ENCODE measurements around the gene EVA1C. TPM values are rescaled to one million over a fixed set of nuclear protein-coding genes. Genes with fewer than 3 reads are reported as not detected.
"Not testable (repeated sequence)": the region's sequence is repeated elsewhere in the genome, so short reads cannot be mapped to it uniquely, and the experiment has no call there.

EVA1C gene
- total and polyA plus RNA-seq, 2 donors from 2014 or later: 13.8 to 63.4 TPM

DNA sequence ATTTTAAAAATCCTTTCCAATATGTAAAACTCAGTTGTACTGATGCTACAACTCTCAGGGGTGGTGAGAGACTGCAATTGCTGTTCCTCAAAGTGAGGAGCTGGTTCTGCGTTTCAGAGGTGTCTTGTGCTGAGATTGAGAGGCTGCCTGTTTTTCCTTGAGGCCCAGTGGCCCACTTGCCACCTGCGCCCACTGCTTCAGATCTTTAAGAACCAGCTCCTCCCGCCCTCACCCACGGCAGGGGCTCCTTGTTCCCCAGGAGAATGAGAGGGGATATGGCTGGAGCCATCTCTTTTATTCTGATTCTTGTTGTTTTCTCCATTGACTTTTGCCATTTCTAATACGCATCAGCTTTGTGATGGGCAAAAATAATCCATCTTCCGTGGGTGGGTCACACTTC lies 45.5 kb downstream of the EVA1C start:
- no peak for FAIRE-seq
- peaks cover 0 to 13% (median 0%) of the 10 kb centered on the region in 3 donors for H3K36me3 ChIP-seq (ENCODE audit: control insufficient read depth in 2 of 3, insufficient read depth in 3 of 3, low read length in 3 of 3)

DNA sequence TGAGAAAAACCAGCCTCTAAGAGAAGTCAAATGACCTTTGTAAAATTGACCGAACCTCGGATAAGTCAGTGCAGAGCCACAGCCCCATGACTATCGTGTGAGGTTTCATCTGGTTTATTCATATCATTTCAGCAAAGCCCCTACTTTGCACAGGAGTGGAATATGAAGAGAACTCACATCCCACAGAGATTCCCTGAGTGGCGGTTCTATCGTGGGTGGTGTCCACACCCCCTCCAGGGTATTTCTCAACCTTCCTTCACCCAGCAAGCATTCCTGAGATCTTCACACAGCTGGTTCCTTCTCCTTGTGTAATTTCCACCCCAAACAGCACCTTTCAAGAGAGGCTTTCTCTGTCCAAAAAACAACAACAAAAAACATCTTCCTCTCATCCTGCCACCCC lies 47.5 kb downstream of the EVA1C start:
- H3K4me3 ChIP-seq (ENCODE audit: low read length in 3 of 3): no peak overlapping the region
- DNase-seq: no peak
- no peak overlapping the region for H3K9ac ChIP-seq (ENCODE audit: low read length in 3 of 3)
- no peak overlapping the region for H3K27ac ChIP-seq (ENCODE audit: low read depth in 2 of 2, low read length in 2 of 2)
- intact Hi-C loops (cut with DNase I): no loop called here
- FAIRE-seq: no peak
- peaks cover 0 to 11% (median 10%) of the 10 kb centered on the region in 3 donors for H3K4me1 ChIP-seq (ENCODE audit: control insufficient read depth in 2 of 3, insufficient read depth in 2 of 3, low read depth in 1 of 3, low read length in 3 of 3)
- TF ChIP-seq, protein P1, sequence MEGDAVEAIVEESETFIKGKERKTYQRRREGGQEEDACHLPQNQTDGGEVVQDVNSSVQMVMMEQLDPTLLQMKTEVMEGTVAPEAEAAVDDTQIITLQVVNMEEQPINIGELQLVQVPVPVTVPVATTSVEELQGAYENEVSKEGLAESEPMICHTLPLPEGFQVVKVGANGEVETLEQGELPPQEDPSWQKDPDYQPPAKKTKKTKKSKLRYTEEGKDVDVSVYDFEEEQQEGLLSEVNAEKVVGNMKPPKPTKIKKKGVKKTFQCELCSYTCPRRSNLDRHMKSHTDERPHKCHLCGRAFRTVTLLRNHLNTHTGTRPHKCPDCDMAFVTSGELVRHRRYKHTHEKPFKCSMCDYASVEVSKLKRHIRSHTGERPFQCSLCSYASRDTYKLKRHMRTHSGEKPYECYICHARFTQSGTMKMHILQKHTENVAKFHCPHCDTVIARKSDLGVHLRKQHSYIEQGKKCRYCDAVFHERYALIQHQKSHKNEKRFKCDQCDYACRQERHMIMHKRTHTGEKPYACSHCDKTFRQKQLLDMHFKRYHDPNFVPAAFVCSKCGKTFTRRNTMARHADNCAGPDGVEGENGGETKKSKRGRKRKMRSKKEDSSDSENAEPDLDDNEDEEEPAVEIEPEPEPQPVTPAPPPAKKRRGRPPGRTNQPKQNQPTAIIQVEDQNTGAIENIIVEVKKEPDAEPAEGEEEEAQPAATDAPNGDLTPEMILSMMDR (IDR thresholded peaks at IDR 0.05; ENCODE audit: borderline replicate concordance, extremely low read depth, insufficient read depth): no peak
- no peaks in the 10 kb centered on the region for H3K9me3 ChIP-seq (ENCODE audit: control insufficient read depth in 2 of 3, insufficient read depth in 1 of 3, low read length in 3 of 3)
- H3K27me3 ChIP-seq (ENCODE audit: control insufficient read depth, insufficient read depth, low read length): no peaks in the 10 kb centered on the region
- peaks cover 0 to 13% (median 0%) of the 10 kb centered on the region in 3 donors for H3K36me3 ChIP-seq (ENCODE audit: control insufficient read depth in 2 of 3, insufficient read depth in 3 of 3, low read length in 3 of 3)

More for the DNA sequence above, 45.5 kb downstream of the EVA1C start:
- TF ChIP-seq, protein P1 (IDR thresholded peaks at IDR 0.05; ENCODE audit: borderline replicate concordance, extremely low read depth, insufficient read depth): no peak
- Histone ChIP-seq H3K27ac (ENCODE audit: low read depth in 2 of 2, low read length in 2 of 2) (peak overlapping the region in 1 of 2 donors; percentile 33), H3K9me3 (ENCODE audit: control insufficient read depth in 2 of 3, insufficient read depth in 1 of 3, low read length in 3 of 3) (no peaks in the 10 kb centered on the region), H3K4me3 (ENCODE audit: low read length in 3 of 3) (no peak overlapping the region), H3K4me1 (ENCODE audit: control insufficient read depth in 2 of 3, insufficient read depth in 2 of 3, low read depth in 1 of 3, low read length in 3 of 3) (peaks cover 0 to 11% (median 8%) of the 10 kb centered on the region in 3 donors), H3K9ac (ENCODE audit: low read length in 3 of 3) (no peak overlapping the region), H3K27me3 (ENCODE audit: control insufficient read depth, insufficient read depth, low read length) (no peaks in the 10 kb centered on the region)
- intact Hi-C loops (cut with DNase I): no loop called here
- DNase-seq: no peak

DNA sequence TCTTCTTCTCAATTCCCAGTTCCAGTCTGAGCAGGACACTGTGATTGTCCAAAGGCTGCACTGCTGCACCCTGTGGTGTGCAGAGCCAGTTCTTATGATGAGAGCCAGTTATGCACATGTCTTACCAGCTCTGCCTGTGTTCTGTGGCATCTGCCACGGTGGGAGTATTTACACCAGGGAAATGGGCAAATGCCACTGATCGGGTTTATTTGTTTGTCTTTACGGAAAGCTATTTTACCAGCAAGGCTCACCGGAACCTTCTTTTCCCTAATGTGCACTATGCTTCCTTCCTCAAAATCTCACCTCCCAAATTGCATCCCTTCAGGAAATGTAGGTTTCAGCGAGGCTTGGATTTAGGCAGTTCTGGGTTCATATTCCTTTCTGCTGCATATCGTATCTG lies 49.0 kb downstream of the EVA1C start:
- Histone ChIP-seq H3K4me3 (ENCODE audit: low read length in 3 of 3) (no peak overlapping the region), H3K27me3 (ENCODE audit: control insufficient read depth, insufficient read depth, low read length) (no peaks in the 10 kb centered on the region), H3K27ac (ENCODE audit: low read depth in 2 of 2, low read length in 2 of 2) (no peak overlapping the region), H3K4me1 (ENCODE audit: control insufficient read depth in 2 of 3, insufficient read depth in 2 of 3, low read depth in 1 of 3, low read length in 3 of 3) (peaks cover 0 to 11% (median 10%) of the 10 kb centered on the region in 3 donors), H3K9me3 (ENCODE audit: control insufficient read depth in 2 of 3, insufficient read depth in 1 of 3, low read length in 3 of 3) (no peaks in the 10 kb centered on the region), H3K9ac (ENCODE audit: low read length in 3 of 3) (no peak overlapping the region), H3K36me3 (ENCODE audit: control insufficient read depth in 2 of 3, insufficient read depth in 3 of 3, low read length in 3 of 3) (peaks cover 0 to 13% (median 0%) of the 10 kb centered on the region in 3 donors)
- intact Hi-C loops (cut with DNase I): no loop called here
- FAIRE-seq (no peak), DNase-seq (no peak)
- TF ChIP-seq, protein P1 (IDR thresholded peaks at IDR 0.05; ENCODE audit: borderline replicate concordance, extremely low read depth, insufficient read depth): no peak

DNA sequence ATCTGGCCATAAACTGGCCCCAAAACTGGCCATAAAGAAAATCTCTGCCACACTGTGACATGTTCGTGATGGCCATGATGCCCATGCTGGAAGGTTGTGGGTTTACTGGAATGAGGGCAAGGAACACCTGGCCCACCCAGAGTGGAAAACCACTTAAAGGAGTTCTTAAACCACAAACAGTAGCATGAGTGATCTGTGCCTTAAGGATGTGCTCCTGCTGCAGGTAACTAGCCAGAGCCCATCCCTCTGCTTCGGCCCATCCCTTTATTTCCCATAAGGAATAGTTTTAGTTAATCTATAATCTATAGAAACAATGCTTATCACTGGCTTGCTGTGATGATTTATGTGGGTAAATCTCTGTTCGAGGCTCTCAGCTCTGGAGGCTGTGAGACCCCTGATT lies 50.1 kb downstream of the EVA1C start:
- H3K9ac ChIP-seq (ENCODE audit: low read length in 3 of 3); intact Hi-C loops (cut with DNase I); H3K4me3 ChIP-seq (ENCODE audit: low read length in 3 of 3); FAIRE-seq; H3K9me3 ChIP-seq (ENCODE audit: control insufficient read depth in 2 of 3, insufficient read depth in 1 of 3, low read length in 3 of 3); H3K27ac ChIP-seq (ENCODE audit: low read depth in 2 of 2, low read length in 2 of 2); H3K4me1 ChIP-seq (ENCODE audit: control insufficient read depth in 2 of 3, insufficient read depth in 2 of 3, low read depth in 1 of 3, low read length in 3 of 3); DNase-seq; H3K27me3 ChIP-seq (ENCODE audit: control insufficient read depth, insufficient read depth, low read length): not testable (repeated sequence)
- peaks cover 0 to 13% (median 0%) of the 10 kb centered on the region in 3 donors for H3K36me3 ChIP-seq (ENCODE audit: control insufficient read depth in 2 of 3, insufficient read depth in 3 of 3, low read length in 3 of 3)
